Fibroblast of pulmonary artery (primary cell): ENCODE data around the gene SLC2A11.

ENCODE experiments used
- DNase-seq: peaks from one replicate; pipeline ENCODE4 v3.0.0-alpha.2; 2010; ENCODE audit warnings: low read depth
- H3K4me3 ChIP-seq: replicated peaks from 2 replicates; pipeline ENCODE4 v1.5.1; 2011; ENCODE audit warnings: low read depth, mild to moderate bottlenecking, control low read depth, low read length, moderate library complexity
- CTCF ChIP-seq: IDR thresholded peaks from 2 replicates; pipeline ENCODE4 v1.5.1; 2011; ENCODE audit warnings: mild to moderate bottlenecking, control low read depth, low read length, inconsistent platforms; ENCODE audit errors: missing control alignments

The SLC2A11 gene

GRCh38 chr22:23833017-23833751 lies 24.5 kb upstream of the SLC2A11 start:
- no peak for DNase-seq
- no peak for TF ChIP-seq CTCF
- no peak overlapping the region for H3K4me3 ChIP-seq

GRCh38 chr22:23833911-23834317 lies 23.8 kb upstream of the SLC2A11 start:
- no peak overlapping the region for H3K4me3 ChIP-seq
- no peak for TF ChIP-seq CTCF
- no peak for DNase-seq

- H3K4me3 ChIP-seq = no peak overlapping the region
- no peak for DNase-seq
- no peak for TF ChIP-seq CTCF
These were observed 23.3 kb upstream of the SLC2A11 start for GRCh38 chr22:23834406-23834792.

- no peak for TF ChIP-seq CTCF
- no peak overlapping the region for H3K4me3 ChIP-seq
- no peak for DNase-seq
These were observed 22.7 kb upstream of the SLC2A11 start for GRCh38 chr22:23834793-23835483.

- no peak overlapping the region for H3K4me3 ChIP-seq
These were observed 22.1 kb upstream of the SLC2A11 start for GRCh38 chr22:23835484-23836144.

GRCh38 chr22:23836281-23836680 lies 21.4 kb upstream of the SLC2A11 start:
- no peak for TF ChIP-seq CTCF
- DNase-seq = no peak
- no peak overlapping the region for H3K4me3 ChIP-seq

More at GRCh38 chr22:23835484-23836144, 22.1 kb upstream of the SLC2A11 start:
- no peak for DNase-seq
- no peak for TF ChIP-seq CTCF
